AG09319 (cell line): ENCODE results near the gene WARS2.
"Not testable (repeated sequence)": the region's sequence is repeated elsewhere in the genome, so short reads cannot be mapped to it uniquely, and the experiment has no call there.

Source experiments
- DNase-seq: peaks from one replicate; pipeline ENCODE4 v3.0.0-alpha.2; 2010; ENCODE audit warnings: low read depth; ENCODE audit errors: extremely low read depth
- TF ChIP-seq, protein P1 (sequence below): IDR thresholded peaks from 2 replicates; pipeline ENCODE4 v1.5.1; 2011; ENCODE audit warnings: low read depth, mild to moderate bottlenecking, inconsistent platforms, low read length, moderate library complexity

The WARS2 gene

DNA sequence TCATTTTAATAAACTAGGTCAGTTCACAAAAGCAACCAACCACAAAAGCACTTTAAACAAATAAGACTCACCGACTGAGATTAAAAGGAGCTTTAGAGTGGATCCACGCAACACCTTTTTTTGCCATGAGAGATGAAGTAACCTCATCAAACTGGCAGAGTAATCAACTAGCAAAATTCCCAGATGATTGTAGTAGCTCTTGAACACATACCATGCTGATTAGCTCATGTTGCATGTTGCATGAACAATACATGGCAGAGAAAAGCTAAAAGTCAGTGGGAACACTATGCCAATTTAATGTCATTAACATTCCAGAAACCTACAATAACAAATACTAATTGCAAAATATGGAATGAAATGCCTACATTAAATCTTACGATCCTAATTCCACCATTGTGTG lies 4.1 kb downstream of the WARS2 start:
- TF ChIP-seq, protein P1, sequence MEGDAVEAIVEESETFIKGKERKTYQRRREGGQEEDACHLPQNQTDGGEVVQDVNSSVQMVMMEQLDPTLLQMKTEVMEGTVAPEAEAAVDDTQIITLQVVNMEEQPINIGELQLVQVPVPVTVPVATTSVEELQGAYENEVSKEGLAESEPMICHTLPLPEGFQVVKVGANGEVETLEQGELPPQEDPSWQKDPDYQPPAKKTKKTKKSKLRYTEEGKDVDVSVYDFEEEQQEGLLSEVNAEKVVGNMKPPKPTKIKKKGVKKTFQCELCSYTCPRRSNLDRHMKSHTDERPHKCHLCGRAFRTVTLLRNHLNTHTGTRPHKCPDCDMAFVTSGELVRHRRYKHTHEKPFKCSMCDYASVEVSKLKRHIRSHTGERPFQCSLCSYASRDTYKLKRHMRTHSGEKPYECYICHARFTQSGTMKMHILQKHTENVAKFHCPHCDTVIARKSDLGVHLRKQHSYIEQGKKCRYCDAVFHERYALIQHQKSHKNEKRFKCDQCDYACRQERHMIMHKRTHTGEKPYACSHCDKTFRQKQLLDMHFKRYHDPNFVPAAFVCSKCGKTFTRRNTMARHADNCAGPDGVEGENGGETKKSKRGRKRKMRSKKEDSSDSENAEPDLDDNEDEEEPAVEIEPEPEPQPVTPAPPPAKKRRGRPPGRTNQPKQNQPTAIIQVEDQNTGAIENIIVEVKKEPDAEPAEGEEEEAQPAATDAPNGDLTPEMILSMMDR: no peak
- no peak for DNase-seq

DNA sequence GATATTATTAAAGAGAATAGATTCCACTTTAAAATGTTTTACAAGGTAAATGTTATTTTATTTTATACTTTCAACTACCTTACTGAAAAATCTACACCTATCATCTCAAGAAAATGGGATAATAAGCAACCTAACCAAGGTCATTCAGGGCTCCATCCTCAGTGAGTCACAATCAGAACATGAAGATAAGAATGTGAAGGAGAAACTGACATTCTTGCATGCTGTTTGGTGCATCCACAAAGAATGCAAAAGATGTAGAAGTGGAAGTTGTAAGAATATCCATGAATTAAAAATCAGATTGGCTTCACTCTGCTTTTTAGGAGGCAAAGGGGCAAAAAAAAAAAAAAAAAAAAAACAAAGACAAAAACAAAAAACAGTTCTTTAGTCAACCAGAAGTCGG lies 6.5 kb downstream of the WARS2 start:
- TF ChIP-seq, protein P1: no peak

DNA sequence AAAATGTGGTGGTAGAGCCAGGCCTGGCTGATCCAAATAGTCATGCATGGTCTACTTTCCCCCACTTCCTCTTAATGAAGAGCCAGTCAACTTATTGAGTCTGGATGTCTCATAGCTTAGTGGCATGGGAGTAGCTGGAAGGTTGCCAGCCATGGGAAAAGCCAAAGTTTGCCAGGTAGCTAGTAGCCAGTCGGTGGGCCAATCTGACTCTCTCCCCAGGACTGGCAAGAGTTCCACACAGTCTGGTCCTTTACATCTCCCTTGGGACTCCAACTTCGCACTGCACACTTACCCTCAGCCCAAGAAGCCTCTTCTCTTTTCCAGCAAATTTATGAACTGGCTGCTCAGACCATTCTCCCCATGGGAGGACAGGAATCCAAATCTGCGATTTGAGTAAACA lies 8.3 kb downstream of the WARS2 start:
- DNase-seq: no peak
- TF ChIP-seq, protein P1: no peak

More for the DNA sequence above, 6.5 kb downstream of the WARS2 start:
- DNase-seq: no peak

DNA sequence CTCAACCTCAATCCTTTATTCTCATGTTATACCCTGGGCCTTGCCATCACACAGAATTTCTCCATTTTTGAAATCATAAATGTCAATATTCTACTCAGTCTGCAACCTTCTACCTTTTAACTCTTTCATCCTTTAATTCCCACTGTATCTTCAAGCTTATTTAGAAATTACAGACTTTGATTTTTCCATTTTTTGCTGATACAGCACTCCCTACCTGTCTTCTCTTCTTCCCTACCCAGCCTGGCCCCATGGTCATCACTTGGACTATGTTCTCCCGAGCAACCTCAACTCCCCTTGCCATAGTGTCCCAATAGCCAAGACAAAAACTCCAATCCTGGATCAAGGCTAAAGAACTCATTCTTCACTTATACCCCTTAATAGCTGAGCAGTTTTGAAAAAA lies 14.6 kb downstream of the WARS2 start:
- no peak for DNase-seq

DNA sequence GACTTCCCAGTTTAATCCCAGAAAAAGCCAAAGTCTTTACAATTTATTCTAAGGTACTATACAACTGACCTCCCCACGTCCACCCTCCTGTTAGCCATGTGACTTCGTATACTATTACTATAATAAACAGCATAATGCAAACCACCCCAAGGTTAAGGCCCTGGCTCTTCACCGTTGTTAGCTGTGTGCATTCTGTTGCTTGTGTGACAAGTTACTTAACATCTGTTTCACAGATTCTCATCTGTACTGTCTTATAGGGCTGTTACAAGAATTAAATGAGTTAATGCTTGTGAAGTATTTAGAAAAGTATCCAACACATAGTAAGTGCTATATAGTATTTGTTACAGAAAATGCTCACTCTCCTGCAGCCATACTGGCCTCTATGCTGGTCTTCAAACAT lies 15.7 kb downstream of the WARS2 start:
- TF ChIP-seq, protein P1: no peak
- DNase-seq: no peak

More for the DNA sequence above, 14.6 kb downstream of the WARS2 start:
- TF ChIP-seq, protein P1: no peak

DNA sequence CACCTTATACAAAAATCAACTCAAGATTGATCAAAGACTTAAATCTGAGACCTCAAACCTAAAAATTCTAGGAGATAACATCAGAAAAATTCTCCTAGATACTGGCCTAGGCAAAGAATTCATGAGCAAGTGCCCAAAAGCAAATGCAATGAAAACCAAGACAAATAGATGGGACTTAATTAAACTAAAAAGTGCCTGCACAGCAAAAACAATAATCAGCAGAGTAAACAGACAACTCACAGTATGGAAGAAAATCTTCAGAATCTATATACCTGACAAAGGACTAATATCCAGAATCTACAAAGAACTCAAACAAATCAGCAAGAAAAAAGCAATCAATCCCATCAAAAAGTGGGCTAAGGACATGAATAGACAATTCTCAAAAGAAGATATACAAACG lies 18.6 kb downstream of the WARS2 start:
- not testable (repeated sequence) for DNase-seq

DNA sequence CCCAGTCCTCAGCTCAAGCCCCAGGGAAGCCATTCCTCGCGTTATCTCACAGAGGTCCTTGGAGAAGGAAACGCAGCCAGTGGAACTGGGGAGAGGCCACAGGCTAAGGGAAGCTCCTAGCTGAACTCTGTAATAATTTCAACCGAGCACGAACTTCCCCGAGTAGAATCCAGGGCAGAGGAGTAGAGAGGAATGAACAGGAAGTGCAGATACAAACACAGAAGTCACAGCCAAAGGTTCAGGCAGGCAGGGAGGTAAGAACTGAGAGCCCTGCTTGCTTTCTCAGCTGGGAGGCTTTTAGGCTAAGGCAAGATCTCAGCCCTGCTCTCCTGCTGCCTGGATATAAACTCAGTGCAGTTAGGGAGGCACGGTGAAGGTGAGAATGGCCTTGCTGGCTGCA lies 23.7 kb downstream of the WARS2 start:
- TF ChIP-seq, protein P1: no peak
- DNase-seq: no peak

DNA sequence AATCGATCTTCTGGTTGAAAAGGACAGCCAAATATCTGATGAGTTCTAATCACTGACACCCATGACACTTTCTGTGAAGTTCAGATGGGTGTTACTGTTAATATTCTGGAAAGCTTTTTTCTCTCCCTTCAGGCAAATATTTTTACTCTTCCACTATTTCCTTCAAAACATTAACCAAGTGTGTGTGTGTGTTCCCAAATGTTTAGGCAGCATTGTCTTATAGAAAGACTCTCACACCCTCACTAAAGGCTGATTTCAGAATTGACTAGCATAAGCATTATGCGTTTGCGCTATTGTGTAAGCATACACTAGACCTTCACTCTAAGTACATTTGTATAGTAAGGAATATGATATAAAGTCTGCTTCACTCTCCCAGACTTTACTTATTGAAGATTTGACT lies 24.7 kb downstream of the WARS2 start:
- TF ChIP-seq, protein P1: no peak
- DNase-seq: no peak
